MG63 (cell line): Measurements from ENCODE around the gene DOCK2. TPM values are rescaled to one million over a fixed set of nuclear protein-coding genes. Genes with fewer than 3 reads are reported as not detected.
"Not testable (repeated sequence)": the region's sequence is repeated elsewhere in the genome, so short reads cannot be mapped to it uniquely, and the experiment has no call there.

ENCODE experiments used
- DNase-seq: peaks from one replicate; pipeline ENCODE4 v3.0.0-alpha.2; 2020
- H3K27me3 ChIP-seq: fragments of 250-450 bp; sonication (Bioruptor Pico); 2 replicates; pipeline ENCODE4 v1.5.1; 2020; ENCODE audit warnings: mild to moderate bottlenecking, moderate library complexity
- H3K36me3 ChIP-seq: fragments of 250-450 bp; sonication (Bioruptor Pico); 2 replicates; pipeline ENCODE4 v1.5.1; 2020; ENCODE audit warnings: mild to moderate bottlenecking, moderate library complexity
- H3K4me3 ChIP-seq: fragments of 250-450 bp; sonication (Bioruptor Pico); 2 replicates; pipeline ENCODE4 v1.5.1; 2020; ENCODE audit warnings: mild to moderate bottlenecking, moderate library complexity
- H3K9me3 ChIP-seq: fragments of 250-450 bp; sonication (Bioruptor Pico); 2 replicates; pipeline ENCODE4 v1.5.1; 2020; ENCODE audit warnings: mild to moderate bottlenecking, moderate library complexity
- total RNA-seq: library from RNA; depleted of rRNA; stranded (reverse); fragments of >200 nt; shearing (Covaris generic); gene quantifications from 2 replicates; pipeline ENCODE4 v1.2.3, GENCODE V29; 2014; ENCODE audit warnings: low replicate concordance

The DOCK2 gene
- total RNA-seq, 1 experiment from 2014 or later: 12.6 TPM

DNA sequence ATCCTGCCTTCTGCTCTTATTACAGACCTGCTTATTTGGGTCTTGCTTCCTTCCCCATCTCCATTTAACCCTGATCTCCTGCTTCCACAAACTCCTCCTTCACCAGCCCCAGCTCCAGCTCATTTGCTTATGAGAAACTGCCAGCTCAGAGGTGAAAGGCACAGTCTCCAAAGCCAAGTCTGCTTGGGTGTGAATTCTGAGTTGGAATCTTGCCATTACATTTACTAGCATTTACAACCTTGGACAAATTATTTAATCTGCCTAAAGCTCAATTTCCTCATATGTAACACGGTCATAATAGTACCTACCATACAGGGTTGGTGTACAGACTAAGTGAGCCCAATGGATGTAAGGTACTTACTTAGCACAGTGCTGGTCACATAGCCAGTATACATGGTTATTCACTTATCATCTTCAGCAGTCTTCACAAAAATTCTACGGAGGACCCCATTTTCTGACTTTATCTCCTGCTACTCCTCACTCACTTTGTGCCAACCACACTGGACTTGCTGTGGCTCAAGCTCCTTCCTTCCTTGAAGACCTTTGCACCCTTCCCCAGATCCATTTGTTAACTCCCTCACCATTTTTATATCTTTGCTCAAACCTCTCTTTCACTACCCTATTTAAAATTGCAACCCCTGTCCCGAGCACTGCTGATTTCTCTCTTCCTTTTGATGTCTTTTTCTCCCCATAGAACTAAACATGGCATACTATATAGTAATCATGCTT, 86.2 kb downstream of the DOCK2 start:
- Histone ChIP-seq H3K9me3 (peaks cover 2% of the 10 kb centered on the region; the same call in 1 of the 2 replicates), H3K36me3 (no peaks in the 10 kb centered on the region), H3K4me3 (no peak overlapping the region), H3K27me3 (no peaks in the 10 kb centered on the region)
- DNase-seq: no peak

DNA sequence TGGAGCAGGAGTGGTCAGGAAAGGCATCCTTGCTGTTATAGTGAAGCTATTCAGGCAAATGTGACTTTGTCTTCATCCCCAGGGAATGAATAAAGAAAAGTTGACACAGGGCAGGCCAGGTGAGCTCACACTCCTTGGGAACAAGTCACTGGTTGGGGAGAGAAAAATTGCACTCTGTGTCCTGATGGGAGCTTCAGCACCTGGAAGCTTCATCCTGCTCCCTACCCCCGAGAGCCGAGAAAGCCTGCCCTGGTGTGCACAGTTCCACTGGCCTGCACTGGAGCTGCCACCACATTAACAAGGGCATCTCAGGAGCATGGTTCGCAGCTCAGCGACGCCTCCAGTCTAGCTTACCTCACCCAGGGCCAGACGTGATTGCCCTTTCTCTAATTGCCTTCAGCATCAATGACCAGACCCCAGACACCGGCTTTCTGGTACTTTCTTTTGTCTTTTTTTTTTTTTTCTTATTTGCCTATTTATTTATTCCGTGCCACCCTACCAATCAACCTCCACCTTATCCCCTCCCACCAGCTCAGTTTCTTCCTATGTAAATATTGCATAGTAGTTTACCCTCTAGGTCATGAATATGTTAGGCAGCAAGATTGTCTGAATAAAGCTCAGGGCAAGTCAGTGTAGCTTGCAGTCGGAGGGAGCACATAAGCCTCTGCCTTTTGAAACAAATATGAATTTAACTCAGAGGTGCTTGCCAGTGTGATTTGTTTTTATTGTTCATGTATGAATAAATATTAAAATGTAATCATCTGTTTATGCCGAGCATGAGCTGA, 87.4 kb downstream of the DOCK2 start:
- peaks cover 2% of the 10 kb centered on the region; the same call in 1 of the 2 replicates for H3K9me3 ChIP-seq
- H3K4me3 ChIP-seq: no peak overlapping the region
- no peaks in the 10 kb centered on the region for H3K27me3 ChIP-seq
- H3K36me3 ChIP-seq: no peaks in the 10 kb centered on the region
- DNase-seq: no peak

DNA sequence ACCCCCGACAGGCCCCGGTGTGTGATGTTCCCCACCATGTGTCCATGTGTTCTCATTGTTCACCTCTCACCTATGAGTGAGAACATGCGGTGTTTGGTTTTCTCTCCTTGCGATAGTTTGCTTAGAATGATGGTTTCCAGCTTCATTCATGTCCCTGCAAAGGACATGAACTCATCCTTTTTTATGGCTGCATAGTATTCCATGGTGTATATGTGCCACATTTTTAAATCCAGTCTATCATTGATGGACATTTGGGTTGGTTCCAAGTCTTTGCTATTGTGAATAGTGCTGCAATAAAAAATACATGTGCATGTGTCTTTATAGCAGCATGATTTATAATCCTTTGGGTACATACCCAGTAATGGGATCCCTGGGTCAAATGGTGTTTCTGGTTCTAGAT, 88.6 kb downstream of the DOCK2 start:
- not testable (repeated sequence) for H3K9me3 ChIP-seq, H3K4me3 ChIP-seq, H3K36me3 ChIP-seq, DNase-seq, H3K27me3 ChIP-seq

DNA sequence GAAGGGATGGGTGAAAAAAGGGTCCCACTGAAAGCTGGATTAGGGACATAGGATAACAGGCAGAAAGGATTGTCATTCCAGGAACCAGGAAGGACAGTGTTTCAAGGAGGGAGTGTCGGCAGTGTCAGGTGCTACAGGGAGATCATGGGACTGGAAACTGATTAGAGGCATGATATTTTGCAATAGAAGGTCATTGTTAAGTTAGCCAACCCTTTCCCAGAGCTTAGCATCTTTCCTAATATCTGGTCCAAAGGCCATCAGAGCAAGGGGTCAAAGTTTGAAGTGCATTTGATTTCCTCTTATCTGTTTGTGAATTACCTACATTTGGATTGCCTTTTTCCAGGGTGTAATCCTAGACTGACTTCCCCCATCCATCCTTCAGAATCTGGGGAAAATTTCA, 91.3 kb downstream of the DOCK2 start:
- H3K36me3 ChIP-seq: no peaks in the 10 kb centered on the region
- no peak for DNase-seq
- H3K4me3 ChIP-seq: no peak overlapping the region
- H3K9me3 ChIP-seq: peaks cover 2% of the 10 kb centered on the region; the same call in 1 of the 2 replicates
- H3K27me3 ChIP-seq: no peaks in the 10 kb centered on the region

DNA sequence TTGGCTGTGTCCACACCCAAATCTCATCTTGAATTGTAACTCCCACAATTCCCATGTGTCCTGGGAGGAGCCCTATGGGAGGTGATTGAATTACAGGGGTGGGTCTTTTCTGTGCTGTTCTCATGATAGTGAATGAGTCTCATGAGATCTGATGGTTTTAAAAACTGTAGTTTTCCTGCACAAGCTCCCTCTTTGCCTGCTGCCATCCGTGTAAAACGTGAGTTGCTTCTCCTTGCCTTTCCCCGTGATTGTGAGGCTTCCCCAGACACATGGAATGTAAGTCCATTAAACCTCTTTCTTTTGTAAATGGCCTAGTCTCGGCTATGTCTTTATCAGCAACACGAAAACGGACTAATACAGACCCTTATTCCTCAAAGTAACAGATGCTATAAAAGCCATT, 94.1 kb downstream of the DOCK2 start:
- no peaks in the 10 kb centered on the region for H3K9me3 ChIP-seq
- no peak overlapping the region for H3K4me3 ChIP-seq
- H3K36me3 ChIP-seq: no peaks in the 10 kb centered on the region
- H3K27me3 ChIP-seq: no peaks in the 10 kb centered on the region
- DNase-seq: no peak

DNA sequence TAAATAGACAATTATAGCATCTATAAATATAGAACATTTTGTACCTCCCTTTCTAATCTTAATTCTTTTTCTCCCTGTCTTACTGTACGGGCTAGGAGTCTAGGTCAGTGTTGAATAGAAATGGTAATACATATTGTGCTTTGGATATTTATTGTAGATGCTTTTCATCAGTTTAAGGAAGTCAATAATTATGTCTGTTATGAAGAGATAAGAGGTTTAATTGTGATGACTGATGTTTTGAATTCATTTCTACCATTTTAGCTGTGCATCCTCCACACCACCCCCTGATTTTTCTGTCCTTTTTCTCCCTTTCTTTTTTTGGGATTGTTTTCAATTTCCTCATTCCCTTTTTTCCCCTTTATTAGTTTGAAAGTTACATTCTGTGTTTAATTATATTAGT, 95.8 kb downstream of the DOCK2 start:
- Histone ChIP-seq H3K9me3 (no peaks in the 10 kb centered on the region), H3K36me3 (no peaks in the 10 kb centered on the region), H3K4me3 (no peak overlapping the region), H3K27me3 (no peaks in the 10 kb centered on the region)
- DNase-seq: no peak

DNA sequence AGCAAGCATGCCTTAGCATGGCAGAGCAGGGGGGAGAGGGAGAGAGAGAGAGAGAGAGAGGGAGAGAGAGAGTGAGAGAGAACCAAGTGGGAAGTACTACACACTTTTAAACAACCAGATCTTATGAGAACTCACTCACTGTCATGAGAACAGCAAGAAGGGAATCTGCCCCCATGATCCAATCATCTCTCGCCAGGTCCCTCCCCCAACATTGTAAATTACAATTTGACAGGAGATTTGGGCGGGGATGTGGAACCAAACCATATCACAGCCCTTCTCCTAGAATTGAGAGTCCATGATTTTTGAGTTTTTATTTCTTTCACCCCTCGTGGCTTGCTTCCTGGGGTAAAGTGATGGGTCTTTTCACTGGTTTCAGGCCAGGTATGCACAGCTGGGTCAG, 98.8 kb downstream of the DOCK2 start:
- Histone ChIP-seq H3K9me3 (no peaks in the 10 kb centered on the region), H3K36me3 (no peaks in the 10 kb centered on the region), H3K27me3 (no peaks in the 10 kb centered on the region), H3K4me3 (no peak overlapping the region)
- no peak for DNase-seq

DNA sequence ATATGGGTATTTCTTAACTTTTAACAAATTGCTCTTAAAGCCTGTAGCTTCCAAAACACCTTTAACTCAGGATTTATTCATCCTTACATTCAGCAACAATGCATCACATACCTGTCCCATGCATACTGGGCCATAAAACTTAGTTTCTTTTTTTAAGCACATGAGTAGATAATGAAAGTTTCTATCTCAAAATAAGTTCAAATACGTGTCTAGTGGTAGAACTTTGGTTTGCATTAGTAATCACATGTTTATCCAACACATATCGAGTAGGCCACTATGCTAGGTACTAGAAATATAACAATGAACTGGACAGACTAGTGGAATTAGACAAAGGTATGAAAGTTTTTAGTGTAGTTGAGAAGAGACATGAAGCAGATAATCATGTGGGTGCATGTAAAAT, 99.6 kb downstream of the DOCK2 start:
- DNase-seq: no peak
- Histone ChIP-seq H3K4me3 (no peak overlapping the region), H3K9me3 (no peaks in the 10 kb centered on the region), H3K27me3 (no peaks in the 10 kb centered on the region), H3K36me3 (no peaks in the 10 kb centered on the region)

DNA sequence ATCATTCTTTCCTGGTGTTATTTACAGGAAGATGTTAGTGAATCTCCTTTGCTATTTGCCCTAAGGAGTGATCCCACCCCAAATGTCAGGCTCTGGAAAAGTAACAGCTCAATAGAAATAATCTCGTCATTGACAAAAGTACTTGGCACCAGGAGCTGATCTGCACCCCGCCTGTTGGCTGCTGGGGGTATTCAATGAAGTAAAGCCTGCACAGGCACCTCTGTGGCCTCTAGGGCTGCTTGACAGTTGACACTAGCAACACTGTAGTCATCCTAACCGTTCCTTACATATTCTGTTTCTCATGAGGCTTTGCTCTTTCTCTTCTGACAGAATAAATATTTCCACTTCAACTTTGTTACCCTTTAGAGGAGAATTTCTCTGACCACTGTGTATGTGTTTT, 103.4 kb downstream of the DOCK2 start:
- no peaks in the 10 kb centered on the region for H3K9me3 ChIP-seq
- no peak for DNase-seq

DNA sequence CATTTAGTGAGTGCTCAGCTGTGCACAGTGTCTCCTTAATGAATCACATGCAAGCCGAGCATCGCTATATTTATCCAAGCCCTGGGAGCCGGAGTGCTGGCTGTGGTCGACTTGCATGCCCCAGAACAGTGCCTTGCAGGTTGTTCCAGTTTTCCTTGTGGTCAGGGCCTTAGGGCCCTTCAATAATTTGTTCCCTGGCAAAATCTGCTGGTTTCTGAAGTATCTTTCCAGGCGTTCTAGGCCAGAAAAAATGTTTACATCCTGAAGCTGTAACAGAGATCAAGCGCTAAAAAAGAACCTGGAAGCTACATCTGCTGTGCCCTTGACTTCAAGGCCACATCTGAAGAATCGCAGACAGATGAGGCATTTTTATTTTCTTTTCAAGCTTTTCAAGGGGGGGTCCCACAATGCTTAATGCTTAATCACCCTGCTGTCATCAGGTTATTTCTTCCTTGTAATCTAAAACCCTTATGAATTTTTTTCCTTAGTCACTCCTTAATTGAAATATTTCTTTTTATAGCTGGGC, 105.8 kb downstream of the DOCK2 start:
- Histone ChIP-seq H3K4me3 (no peak overlapping the region), H3K9me3 (no peaks in the 10 kb centered on the region), H3K27me3 (no peaks in the 10 kb centered on the region), H3K36me3 (no peaks in the 10 kb centered on the region)
- DNase-seq: peak; percentile 85

More for the DNA sequence above, 103.4 kb downstream of the DOCK2 start:
- no peaks in the 10 kb centered on the region for H3K36me3 ChIP-seq
- H3K4me3 ChIP-seq: no peak overlapping the region
- no peaks in the 10 kb centered on the region for H3K27me3 ChIP-seq

DNA sequence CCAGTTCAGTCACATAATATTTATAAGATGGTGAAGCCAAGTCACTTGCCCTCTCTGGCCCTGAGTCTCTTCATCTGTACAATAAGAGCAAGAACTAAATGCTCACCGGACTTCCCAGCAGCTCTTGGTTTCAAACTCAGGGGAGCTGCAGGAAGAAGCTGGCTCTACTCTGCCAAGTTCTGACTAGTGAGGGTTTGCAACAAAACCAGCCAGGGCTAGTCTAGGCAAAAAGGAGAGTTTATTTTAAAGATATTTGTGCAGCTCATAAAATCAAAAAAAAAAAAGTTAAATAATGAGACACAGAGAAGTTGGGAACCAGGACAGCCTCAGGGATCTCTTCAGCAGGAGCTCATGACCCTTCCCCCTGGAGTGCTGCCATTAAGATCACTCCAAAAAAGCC, 107.3 kb downstream of the DOCK2 start:
- Histone ChIP-seq H3K27me3 (no peaks in the 10 kb centered on the region), H3K4me3 (no peak overlapping the region), H3K36me3 (no peaks in the 10 kb centered on the region), H3K9me3 (no peaks in the 10 kb centered on the region)
- DNase-seq: peak; percentile 74

DNA sequence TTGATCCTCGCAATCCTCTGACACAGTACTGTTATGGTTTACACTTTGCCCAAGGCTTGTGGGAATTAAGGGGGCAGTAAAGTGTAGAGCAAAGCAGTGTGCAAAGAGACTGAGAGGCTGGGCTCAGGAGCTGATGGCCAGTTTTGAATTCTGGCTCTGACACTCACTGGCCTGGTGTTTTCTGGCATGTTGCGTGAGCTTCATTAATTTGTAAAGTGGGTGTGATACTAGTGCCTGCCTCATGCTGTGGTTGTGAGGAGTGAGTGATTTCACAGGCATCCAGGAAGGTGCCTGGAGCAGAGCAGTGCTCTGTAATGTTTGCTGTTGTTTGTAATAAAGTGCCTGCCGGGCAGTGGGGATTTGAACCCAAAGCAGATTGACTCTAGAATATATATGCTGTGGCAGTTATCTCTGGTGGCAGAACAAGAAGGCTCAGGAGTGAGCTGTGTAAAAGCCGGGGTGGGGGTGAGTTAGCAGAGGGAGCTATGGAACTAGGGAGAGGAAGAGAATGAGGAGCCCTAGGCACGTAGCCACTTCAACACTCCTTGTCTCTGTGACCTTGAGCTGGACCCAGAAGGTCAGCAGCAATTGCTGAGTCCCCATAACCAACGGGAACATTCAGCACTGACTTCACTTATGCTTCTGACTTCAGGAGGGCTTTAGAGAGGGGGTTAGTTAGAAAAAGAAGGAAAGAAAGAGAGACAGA, 108.5 kb downstream of the DOCK2 start:
- Histone ChIP-seq H3K9me3 (no peaks in the 10 kb centered on the region), H3K27me3 (no peaks in the 10 kb centered on the region), H3K4me3 (no peak overlapping the region), H3K36me3 (no peaks in the 10 kb centered on the region)
- peak; percentile 87 for DNase-seq

DNA sequence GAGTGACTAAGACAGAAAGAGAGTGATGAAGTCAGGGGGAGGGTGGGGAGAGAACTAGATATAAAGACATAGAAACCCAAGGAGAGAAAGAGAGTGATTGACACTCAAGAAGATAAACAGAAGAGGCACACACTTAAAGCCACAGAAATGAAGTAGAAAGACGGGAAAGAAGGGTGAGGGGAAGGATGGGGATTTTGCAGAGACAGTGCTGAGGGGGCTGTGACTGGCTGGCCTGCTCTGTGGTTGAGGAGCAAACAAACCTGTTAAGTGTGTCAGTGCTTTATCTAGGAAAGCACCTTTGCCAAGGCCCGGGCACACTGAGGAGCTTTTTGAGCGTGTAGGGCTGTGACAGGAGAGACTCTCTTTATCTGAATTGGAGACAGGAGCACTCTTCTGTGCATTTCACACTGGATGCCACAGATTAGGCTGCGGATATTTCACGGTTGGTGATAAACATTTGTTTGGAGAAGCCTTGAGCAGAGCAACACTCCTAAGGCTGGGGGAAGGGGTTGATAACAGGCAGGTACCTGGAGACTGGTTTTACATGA, 109.1 kb downstream of the DOCK2 start:
- Histone ChIP-seq H3K4me3 (no peak overlapping the region), H3K27me3 (no peaks in the 10 kb centered on the region), H3K36me3 (no peaks in the 10 kb centered on the region), H3K9me3 (no peaks in the 10 kb centered on the region)
- DNase-seq: no peak

DNA sequence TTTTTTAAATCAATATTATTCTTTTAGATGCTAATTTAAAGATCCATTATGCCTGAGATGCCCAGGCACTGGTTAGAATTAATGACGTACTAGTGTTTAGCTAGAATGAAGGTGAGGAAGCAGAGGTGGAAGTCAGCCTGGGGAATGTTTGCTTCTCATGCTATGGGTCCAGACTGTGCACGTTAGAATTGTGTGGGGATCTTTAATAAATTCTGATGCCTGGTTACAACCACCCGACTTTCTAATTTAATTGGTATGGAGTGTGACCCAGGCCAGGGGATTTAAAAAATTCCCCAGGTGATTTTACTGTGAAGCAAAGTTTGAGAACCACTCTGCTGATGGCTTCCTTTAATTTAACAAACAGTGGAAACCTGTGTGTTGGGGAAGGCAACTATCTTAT, 111.1 kb downstream of the DOCK2 start:
- Histone ChIP-seq H3K36me3 (no peaks in the 10 kb centered on the region), H3K27me3 (no peaks in the 10 kb centered on the region), H3K4me3 (no peak overlapping the region), H3K9me3 (no peaks in the 10 kb centered on the region)
- no peak for DNase-seq

DNA sequence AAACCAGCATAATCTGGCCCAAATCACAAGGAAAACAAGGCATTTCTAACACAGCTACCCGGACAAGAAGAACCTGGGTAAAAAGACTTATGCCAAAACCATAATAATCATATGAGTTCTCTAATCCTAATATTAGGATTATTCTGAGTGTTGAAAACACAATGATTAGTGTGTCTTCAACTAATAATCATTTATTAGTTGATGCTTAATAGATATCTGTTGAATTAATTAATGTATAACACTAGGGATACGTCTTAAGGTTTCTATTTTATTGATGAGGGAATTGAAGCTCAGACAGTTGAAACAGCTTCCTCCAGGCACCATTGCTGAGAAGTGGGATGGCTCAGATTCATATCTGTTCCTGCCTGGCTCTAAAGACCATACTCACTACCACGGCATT, 112.2 kb downstream of the DOCK2 start:
- DNase-seq: no peak
- no peak overlapping the region for H3K4me3 ChIP-seq
- H3K9me3 ChIP-seq: no peaks in the 10 kb centered on the region
- H3K27me3 ChIP-seq: no peaks in the 10 kb centered on the region
- no peaks in the 10 kb centered on the region for H3K36me3 ChIP-seq

DNA sequence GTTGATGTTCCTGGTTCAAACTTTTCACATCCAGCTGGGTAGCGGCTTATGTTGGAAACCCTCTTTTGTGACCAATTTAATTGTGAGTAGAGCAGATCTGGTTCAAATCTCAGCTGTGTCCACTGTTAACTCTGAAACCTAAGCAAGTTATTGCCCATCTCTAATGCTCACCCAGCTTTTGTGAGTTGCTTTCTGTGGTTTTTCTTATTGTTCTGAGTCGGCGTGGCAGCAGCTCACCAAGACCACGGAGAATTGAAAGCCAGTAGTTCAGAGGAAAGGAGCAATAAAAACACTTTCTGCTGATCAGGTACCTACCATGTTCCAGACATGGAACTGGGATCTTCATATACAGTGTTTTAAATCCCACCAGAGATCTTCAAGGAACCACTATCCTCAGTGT, 114.4 kb downstream of the DOCK2 start:
- no peak for DNase-seq

DNA sequence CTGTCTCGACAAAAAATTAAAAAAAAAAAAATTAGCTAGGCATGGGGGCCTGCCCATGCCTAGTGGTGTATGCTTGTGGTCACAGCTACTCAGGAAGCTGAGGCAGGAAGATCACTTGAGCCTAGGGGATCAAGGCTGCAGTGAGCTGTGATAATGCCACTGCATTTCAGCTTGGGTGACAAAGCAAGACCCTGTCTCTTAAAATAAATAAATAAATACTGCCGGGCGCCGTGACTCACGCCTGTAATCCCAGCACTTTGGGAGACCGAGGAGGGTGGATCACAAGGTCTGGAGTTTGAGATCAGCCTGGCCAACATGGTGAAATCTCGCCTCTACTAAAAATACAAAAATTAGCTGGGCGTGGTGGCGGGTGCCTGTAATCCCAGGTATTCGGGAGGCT, 115.5 kb downstream of the DOCK2 start:
- not testable (repeated sequence) for H3K36me3 ChIP-seq, H3K27me3 ChIP-seq, H3K9me3 ChIP-seq, DNase-seq, H3K4me3 ChIP-seq

More for the DNA sequence above, 114.4 kb downstream of the DOCK2 start:
- Histone ChIP-seq H3K4me3 (no peak overlapping the region), H3K27me3 (no peaks in the 10 kb centered on the region), H3K36me3 (no peaks in the 10 kb centered on the region), H3K9me3 (no peaks in the 10 kb centered on the region)
